GM21390 (cell line): ENCODE measurements around the gene RAB31.

Source experiments
- ATAC-seq: cut with Tn5 transposase; IDR thresholded peaks from one replicate; pipeline ENCODE4 v1.9.1; 2021; ENCODE audit not compliant: unreplicated experiment

The RAB31 gene

GRCh38 chr18:9858642-9859041 lies 150.5 kb downstream of the RAB31 start:
- ATAC-seq, result no peak

GRCh38 chr18:9859232-9859631 lies 151.1 kb downstream of the RAB31 start:
- no peak for ATAC-seq

GRCh38 chr18:9860682-9861081 lies 152.6 kb downstream of the RAB31 start:
- no peak for ATAC-seq

GRCh38 chr18:9861157-9861556 lies 153.1 kb downstream of the RAB31 start:
- ATAC-seq, result peak; percentile 81

GRCh38 chr18:9861933-9862332 lies 153.8 kb downstream of the RAB31 start:
- peak; percentile 70 for ATAC-seq

- no peak for ATAC-seq
Measured at GRCh38 chr18:9862686-9863085, 154.6 kb downstream of the RAB31 start.

- no peak for ATAC-seq
Measured at GRCh38 chr18:9863282-9863681, 155.2 kb downstream of the RAB31 start.

GRCh38 chr18:9865764-9866490 lies 157.8 kb downstream of the RAB31 start:
- ATAC-seq, result no peak

- no peak for ATAC-seq
Measured at GRCh38 chr18:9866627-9867026, 158.5 kb downstream of the RAB31 start.

GRCh38 chr18:9867071-9867594 lies 159.0 kb downstream of the RAB31 start:
- no peak for ATAC-seq

- ATAC-seq, result no peak
Measured at GRCh38 chr18:9868857-9869714, 161.0 kb downstream of the RAB31 start.

GRCh38 chr18:9869715-9870430 lies 161.8 kb downstream of the RAB31 start:
- peak; percentile 86 for ATAC-seq

GRCh38 chr18:9870431-9871008 lies 162.4 kb downstream of the RAB31 start:
- peak; percentile 6 for ATAC-seq

GRCh38 chr18:9871244-9871746 lies 163.2 kb downstream of the RAB31 start:
- no peak for ATAC-seq

GRCh38 chr18:9872823-9873222 lies 164.7 kb downstream of the RAB31 start:
- no peak for ATAC-seq

- ATAC-seq, result no peak
Measured at GRCh38 chr18:9874728-9875127, 166.6 kb downstream of the RAB31 start.

- no peak for ATAC-seq
Measured at GRCh38 chr18:9876212-9876866, 168.2 kb downstream of the RAB31 start.

- no peak for ATAC-seq
Measured at GRCh38 chr18:9876867-9877654, 169.0 kb downstream of the RAB31 start.

GRCh38 chr18:9877655-9878014 lies 169.5 kb downstream of the RAB31 start:
- no peak for ATAC-seq

- no peak for ATAC-seq
Measured at GRCh38 chr18:9878095-9878494, 170.0 kb downstream of the RAB31 start.
